ENCODE measurements around the gene GDPD4.

The GDPD4 gene

DNA sequence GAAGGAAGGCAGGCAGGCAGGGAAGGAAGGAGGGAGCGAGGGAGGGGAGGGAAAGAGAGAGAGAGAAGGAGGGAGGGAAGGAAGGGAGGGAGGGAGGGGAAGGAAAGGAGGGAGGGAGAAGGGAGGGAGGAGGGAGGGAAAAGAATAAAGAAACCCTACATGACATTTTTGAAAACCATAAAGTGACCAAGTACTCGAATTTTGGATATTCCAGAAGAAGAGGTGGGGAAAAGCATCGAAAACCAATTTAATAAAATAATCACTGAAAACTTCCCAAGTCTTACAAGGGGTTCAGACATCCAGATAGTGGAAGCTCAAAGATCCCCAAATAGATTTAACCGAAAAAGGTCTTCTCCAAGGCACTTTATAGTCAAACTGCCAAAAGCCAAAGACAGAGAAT lies 11.7 kb downstream of the GDPD4 start:
- DNase-seq, result no peak

DNA sequence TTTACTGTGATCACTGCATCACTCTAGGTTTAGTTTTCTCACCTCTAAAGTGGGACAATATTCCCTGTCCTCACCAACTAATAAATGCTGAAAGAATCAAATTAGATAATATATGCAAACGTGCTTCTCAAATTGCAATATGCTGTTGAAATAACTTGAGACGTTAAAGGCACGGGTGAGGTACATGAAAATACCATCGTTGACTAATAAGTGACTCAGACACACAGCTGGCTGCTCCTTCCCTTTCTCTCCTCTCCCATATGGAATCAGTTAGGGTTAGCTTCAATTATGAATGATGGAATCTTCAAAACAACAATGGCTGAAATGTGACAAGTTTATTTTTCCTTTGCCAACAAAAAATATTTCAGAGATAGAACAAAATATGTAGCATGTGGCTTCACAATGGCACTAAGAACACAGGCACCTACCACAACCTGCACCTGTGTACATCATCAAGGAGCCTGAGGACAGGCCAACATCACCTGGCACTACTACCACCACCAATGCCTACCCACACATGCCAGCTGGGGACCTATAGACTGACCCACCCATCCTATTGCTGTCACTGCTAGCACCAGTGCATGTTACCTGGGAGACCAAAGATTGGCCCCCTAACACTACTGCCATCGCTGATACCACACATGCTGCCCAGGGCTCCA lies 13.7 kb downstream of the GDPD4 start:
- no peak for DNase-seq

DNA sequence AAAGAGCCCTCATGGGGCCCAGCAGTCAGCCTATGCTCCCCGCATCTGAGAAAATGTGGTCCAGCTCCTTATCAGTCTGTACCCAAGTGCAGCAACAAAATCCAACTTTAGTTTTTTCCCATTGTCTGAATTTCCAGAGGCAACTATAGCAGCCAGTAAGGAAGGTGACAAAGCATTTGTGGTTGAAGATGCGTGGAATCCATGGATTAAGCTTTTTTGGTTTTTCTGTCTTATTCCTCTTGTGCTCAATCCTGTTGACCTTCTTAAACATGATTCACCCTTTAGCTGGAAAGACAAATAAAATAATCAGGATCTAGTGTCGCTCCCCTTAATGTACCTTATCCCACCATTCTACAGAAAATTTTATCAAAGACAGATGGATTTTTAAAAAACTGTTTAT lies 14.3 kb downstream of the GDPD4 start:
- DNase-seq, result no peak

DNA sequence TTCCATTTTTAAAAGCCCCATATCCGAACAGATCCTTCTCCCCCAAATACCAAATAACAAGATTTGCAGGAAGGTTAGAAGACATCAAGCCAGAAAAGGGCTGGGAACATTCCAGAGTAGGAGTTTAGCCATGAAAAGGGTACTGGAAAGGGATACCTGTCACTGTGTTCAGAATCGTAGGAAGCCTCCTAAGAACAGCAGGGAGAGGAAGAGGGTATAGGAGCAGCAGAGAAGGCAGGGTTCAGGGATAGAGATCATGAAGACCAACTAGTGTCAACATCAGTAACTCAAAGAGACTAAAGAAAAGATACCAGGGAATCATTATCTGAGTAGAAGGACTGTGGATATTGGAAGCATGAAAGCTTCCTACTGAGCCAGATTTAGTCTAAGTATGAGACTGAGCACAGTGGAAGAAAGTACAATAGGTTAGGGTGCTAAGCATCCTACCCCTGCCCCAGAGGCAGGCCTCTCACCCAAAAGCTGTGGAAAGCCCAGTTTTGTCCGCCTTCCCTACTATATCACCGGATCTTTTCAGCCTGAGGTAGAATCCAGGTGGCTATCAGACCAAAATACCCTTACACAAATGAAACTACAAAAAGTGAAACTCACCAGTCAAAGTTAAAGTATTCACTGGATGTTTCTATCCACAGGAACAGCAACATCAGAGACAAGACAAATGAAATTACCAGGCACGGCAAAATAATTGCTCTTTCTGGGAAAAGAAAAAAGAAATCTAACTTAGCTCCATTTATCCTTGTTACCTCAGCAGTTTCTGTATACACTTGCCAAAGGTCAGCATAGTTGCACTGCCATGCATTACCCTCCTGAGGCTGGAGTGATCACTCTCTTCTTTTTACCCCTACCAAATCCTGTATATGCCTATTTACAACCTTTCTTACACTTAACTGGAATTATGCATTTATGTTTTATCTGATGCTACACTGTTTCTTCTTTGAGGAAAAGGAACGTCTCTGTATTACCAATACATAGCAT lies 16.7 kb downstream of the GDPD4 start:
- DNase-seq, result no peak

DNA sequence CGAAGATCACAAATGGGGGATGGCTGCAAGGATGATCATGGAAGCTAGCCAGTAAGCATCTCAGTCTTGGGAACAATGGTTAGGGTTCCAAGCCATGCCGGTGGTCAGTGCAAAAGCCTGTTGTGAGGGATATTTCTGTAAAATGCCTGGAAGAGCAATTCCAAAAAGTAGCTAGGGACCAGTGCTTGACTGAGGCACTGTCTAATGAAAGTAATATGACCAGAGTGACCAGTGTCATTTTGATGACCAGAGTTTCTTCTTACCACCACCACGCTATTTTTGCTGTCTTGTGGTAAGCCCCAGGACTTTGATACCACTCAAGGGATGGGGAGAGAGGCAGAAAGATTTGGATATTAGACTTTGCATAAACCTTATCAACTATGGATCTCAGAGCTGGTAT lies 18.4 kb downstream of the GDPD4 start:
- DNase-seq, result no peak

DNA sequence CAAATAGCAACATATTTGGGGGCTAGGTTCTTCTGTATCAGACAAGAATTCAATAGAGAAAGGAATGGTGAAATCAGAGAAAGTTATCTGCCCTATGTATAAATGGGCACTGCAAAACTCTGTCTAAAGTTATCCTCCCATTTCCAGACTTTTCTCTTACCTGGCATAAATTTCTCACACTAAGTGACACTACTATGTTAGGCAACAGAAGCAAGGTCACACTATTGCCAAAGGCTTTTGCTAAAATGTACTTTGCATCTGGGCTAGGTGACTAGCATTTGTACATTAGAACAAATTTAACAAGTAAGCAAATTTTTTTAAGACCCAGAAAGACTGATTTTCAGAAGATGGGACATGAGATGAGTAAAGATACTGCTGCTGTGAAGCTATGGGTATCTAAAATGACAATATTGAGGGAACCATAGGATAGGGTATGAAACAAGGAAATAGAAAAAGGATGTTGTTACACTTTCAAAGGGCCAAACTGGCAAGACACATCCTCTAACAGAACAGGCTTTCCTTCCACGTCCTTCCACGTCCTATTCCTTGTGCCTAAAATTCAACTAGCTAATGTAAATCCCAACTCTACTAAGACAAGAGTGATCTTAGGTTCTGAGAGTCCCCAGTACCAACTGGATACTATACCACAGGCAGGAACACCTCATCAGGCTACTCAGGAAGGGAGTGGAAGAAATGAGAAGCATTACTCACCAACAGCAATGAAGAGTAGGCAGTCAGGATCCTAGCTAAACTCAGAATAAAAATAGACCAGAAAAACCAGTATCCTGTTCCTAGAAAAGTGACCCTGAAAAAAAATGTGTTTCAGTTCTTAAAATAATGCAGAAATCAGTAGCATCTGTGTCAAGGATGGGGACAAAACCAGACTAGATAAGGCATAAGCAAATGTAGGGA lies 22.6 kb downstream of the GDPD4 start:
- no peak for DNase-seq

DNA sequence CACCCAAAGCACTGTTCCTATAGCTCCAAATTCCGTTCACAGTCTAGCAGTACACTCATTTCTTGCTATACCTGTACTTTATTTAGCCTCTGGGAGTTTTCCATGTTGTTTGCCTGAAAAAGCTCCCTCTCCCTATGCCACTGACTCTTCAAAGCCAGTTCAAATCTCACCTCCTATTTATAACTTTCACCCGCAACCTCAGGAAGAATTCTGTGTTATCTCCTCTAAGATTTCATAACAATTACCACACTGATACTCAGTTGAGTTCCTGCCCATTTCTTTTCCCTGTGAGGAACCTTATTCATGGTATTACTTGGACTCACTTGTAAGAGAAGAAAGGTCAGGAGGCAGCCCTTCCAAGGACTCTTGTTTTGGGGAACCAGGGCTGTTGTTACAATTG lies 25.2 kb downstream of the GDPD4 start:
- no peak for DNase-seq

DNA sequence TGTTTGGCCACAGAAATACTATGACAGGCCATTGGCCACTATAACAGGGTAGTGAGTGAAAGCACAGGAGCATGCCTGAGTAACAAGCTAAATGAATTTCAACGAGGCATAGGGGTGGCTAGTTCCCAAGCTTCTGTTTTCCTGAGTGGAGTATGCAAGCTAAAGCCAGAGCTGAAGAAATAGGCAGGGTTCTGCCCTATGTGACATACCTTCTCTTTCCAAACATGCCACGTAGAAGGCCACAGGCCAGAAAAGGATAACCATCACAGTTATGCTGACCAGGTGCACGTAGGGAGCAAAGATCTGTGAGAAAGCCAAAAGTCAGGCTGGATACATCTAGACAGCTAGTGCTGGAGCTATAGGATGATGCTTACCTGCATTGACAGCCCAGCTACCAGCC lies 30.6 kb downstream of the GDPD4 start:
- no peak for DNase-seq

DNA sequence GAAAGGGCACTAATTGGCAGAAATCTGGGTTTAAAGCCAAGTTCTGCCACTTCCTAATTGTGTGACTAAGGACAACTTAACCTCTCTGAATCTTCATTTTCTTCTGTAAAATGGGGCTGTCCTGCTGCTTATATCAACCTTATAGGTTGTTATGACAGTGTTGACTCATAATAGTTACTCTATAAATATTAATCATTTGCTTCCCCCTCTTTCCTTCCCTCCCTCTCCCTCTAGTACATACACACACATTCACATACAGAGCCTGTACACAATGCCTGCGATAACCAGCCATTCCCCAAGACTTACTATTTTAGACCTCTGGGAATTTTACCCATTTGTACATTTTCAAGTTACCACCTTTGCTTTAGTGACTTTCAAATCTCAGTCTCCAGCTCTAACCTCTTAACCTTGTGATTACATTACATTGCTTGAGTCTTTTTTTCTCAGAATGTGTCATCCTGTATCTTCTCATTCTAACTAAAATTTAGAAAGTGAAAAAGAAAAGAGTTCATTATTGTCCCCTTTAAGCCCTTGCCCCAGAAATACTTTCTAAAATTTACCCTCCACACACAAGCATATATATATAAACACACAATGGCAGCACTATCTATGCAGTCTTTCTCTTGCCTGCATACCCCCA lies 31.9 kb downstream of the GDPD4 start:
- DNase-seq, result no peak

DNA sequence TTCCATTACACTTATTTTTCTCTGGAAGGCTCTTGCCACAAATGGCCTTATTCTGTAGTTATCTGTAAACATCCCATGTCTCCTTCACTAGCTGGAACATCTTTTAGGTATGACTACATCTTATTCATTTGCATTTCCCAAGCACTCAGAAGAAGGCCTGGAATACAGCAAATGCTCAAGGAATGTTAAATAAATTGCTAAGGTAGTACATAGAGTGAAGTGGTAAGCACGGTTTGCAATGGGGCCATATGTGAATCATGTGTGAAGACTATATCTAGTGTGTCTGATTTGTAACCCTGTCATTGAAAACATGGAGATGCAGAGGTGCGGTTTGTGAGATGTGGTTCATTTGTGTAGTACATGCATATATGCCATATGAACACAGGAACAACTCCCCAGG lies 33.5 kb downstream of the GDPD4 start:
- no peak for DNase-seq

DNA sequence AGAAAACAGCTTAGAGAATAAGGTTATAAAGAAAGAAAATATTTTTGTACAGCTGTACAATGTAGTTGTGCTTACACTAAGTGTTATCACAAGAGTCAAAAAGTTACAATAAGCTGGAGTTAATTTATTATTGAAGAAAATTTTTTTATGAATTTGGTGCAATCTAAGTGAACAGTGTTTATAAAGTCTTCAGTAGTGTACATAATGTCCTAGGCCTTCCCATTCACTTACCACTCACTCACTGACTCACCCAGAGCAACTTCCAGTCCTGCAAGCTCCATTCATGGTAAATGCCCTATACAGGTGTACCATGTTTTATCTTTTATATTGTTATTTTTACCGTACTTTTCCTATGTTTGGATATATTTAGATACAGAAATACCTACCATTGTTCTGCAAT lies 34.7 kb downstream of the GDPD4 start:
- no peak for DNase-seq

DNA sequence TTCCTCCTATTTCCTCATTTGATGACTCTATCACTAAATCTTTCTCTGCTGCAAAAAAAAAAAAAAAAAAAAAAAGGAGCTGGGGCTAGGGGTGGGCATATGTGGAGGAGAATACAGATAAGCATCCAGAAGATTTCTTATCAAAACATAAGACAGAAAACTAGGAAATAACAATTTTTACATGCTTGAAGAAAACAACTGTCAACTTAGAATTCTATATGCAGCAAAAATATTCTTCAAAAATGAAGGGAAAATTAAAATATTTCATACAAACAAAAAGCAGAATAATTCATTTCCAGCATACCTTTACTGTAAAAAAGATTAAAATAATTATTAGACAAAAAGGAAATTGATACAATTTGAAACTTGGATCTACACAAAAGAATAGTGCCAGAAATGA lies 38.7 kb downstream of the GDPD4 start:
- no peak for DNase-seq

DNA sequence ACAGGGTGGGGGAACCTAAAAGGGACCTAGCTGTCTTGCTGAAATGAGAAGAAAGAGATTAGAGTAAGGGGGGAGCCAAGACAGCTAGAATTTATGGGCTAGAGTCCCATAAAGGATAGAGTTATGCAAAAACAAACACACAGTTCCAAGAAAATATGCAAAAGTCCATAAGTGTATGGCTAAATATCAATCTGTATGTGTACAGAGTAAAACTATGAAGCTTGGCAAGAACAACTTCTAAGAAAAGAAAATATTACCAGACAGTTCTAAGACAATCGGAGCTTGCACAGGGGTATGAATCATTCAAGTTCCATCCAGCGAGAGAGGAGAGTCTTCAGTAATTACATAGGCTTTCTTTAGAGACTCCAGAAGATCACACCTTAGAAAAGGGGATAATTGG lies 41.8 kb downstream of the GDPD4 start:
- DNase-seq, result no peak

DNA sequence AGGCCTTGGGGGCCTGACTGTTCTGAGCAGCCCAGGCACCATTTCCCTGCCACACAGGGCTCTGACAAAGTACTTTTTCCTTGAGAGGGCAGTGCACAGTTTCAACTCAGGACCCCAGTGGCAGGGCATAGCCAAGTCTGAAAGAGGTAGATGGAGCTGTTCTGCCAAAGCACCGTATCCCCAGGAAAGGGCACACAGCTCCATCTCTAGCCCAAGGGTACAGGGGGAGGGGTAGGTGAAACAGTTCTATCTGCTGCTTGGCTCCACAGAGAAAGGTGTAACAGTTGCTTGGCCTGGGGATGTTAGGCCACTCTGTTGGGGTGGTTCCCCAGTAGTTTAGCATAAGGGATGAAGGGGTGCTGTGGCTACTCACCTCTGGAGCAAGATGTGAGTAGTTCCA lies 47.8 kb downstream of the GDPD4 start:
- DNase-seq, result no peak

DNA sequence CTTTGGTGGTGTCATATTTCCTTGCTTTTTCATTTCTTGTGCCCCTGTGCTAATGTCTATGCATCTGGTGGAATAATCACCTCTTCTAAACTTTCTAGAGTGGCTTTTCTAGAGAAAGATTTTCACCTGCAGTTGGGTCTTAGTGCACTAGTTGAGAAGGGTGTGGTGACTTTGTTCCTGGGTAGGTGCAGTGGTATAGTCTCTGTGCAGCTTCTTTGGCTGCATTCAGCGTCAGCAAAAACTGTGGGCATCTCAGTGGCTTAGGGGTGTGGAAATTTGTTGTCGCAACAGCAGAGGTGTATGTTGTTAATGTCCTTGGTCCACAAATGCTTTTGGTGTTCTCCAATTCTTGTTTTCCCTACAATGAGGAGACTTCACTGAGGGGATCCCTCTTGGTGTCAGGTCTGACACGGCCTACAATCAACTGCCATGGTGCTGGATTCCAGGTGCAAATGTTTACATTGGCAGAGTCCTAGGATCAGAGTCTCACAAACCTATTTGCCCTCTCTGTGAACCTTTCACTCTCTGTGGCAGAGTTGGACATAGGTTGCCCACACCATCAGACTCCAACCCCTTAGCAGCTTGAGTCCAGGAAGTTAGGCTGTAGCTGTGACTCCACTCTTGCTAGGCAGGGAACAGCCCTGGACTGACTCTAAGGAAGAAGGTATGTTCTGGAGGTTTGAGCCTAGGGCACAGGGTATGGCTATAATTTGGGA lies 48.8 kb downstream of the GDPD4 start:
- no peak for DNase-seq

DNA sequence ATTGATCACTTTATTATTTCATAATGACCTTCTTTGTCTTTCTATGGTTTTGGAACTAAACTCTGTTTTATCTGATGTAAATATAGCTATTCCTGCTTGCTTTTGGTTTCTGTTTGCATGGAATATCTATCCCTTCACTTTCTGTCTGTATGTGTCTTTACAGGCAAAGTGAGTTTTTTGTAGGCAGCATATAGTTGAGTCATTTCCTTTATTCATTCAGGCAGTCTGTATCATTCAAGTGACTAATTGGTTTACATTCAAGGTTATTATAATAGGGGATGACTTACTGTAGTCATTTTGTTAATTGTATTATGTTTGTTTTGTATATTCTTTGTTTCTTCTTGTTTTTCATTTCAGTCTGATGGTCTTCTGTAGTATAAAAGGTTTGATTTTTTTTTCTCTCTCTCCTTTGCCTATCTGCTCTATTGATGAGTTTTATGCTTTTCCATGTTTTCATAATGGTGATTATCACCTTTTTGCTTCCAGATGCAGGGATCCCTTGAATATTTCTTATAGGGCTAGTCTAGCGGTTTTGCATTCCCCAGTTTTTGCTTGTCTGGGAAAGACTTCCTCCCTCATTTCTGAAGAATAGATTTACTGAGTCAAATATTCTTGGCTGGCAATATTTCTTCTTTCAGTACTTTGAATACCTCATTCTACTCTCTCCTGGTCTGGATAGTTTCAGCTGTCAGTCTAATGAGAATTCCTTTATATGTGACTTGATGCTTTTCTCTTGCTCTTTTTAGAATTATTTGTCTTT lies 50.4 kb downstream of the GDPD4 start:
- DNase-seq, result no peak

DNA sequence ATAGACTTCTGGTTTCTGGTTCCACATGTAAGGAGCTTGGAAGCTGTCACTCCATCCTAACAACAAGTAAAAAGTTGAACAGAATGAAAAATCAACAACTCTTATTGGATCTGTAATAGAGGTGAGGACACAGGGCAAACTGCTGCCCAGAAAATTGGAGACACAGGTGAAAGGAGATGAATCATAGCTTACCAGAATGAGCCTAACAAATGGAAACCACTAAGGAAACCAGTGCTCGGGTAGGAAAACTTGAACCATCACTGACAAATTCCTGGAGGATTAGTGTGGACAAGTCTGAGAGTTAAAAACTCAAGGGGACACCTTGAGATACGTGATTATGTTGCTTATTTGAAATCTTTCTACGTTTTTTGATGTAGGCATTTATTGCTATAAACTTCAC lies 52.1 kb downstream of the GDPD4 start:
- DNase-seq, result no peak

DNA sequence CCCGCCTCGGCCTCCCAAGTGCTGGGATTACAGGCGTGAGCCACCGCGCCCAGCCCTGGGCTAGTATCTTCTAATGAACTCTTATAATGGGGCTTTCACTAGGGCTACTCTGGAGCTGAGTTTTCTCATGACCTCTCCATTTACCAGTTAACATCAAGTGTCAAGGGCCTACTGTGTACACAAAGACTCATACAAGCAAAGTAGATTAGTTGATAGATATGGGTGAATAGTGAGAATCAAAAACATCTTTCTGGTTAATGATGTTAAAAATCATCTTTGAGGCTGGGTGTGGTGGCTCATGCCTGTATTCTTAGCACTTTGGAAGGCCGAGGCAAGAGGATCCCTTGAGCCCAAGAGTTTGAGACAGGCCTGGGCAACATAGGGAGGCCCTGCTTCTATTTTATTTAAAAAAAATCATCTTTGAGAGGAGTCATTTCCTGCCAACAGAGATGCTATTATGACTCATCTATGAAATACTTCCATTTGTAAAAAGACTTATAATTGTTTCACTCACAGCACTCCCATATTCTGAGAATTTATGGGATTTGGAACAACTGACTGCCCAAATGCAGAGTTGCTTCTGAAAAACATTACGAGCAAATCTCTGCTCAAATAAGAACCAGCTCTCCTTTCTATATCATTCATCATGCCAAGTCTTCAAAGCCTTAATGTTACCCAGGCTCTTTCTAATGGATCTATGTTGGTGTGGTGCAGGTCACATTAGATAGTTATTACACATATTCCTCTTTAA lies 57.0 kb downstream of the GDPD4 start:
- peak; percentile 24 for DNase-seq

DNA sequence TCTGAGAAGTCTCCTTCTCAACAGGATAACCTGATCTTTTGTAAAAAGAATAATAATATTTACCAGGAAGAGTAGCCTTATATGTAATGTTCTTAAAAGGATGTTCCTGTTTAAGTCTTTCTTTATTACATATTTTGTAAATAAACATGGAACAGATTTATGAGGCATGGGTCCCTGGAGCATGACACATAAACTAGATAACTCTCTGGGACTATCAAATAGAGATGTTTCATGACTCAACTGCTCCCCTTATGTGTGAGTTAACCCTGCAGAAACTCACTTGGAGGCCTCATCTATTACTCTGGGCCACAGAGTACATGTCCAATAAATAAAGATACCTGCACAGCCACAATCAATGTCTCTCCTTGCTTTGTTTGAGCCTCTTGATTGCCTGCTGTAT lies 64.6 kb downstream of the GDPD4 start:
- no peak for DNase-seq

DNA sequence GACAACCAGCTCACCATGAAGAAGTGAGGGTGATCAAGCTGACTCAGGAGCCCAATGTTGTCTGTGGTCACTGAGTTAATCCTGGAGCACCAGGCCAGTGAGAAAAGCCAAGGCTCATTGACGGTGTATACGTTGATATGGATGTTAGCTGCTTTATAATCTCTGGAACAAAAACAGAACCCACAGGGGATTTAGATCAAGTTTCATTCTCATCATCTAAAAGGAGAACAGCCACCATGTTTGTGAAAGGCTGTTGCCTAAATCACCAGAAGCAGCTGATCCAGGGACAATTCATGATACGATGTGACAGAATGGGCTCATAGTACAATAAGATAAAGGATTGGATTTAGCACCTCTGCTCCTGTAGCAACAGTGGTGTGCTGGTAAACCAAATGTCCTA lies 68.5 kb downstream of the GDPD4 start:
- DNase-seq, result no peak

DNA sequence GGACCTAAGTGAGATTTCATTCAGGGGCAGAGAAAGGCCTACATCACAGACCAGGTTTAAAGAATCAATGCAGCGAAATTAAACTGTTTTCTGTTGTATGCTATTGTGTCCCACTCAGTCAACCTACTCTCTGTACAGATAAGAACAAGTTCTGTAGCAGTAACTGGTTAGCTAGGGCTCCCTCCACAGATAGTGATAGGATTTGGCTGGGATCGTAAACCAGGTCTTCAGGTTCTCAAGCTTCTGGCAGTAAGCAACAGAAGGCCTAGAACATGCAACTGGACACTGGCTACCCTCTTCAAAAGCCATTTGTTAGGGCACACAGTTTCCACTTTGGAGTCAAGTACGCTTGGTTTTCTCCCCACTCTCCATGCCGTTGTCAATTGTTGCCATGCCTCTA lies 69.2 kb downstream of the GDPD4 start:
- no peak for DNase-seq

Measured in femur (tissue), 1 donor.